IMR-90 (cell line): ENCODE results near the gene LFNG. TPM values are rescaled to one million over a fixed set of nuclear protein-coding genes. Genes with fewer than 3 reads are reported as not detected.
A peak's percentile ranks its signal among the peaks of the same experiment; 100 is the strongest.

ENCODE experiments used
- ATAC-seq: fragments of 200-7000 bp; cut with Tn5 transposase; 2 replicates; pipeline ENCODE4 v1.9.1; 2020; ENCODE audit warnings: low read depth, mild to moderate bottlenecking, moderate library complexity
- BruUV-seq: library from RNA; stranded (reverse); fragments of 400-500 nt; replicated peaks from 2 replicates; lab custom pipeline; 2021; lab: Mats Ljungman, UMichigan
- CTCF ChIA-PET: fragments of 300-600 bp; formaldehyde crosslinking; extraction: SDS; loops from one replicate; lab custom pipeline; 2021; ENCODE audit warnings: antibody characterized with exemption; lab: Yijun Ruan, JAX
- POLR2A ChIA-PET: fragments of 300-600 bp; sonication (Branson Sonifier 250); formaldehyde crosslinking; loops from one replicate; lab custom pipeline; 2022; ENCODE audit warnings: antibody characterized with exemption; ENCODE audit not compliant: unreplicated experiment; lab: Charles Lee
- DNase-seq: peaks from one replicate; pipeline ENCODE4 v3.0.0; 2013
- H2AFZ ChIP-seq: replicated peaks from 2 replicates; pipeline ENCODE3; 2013; ENCODE audit warnings: low read length, mild to moderate bottlenecking; ENCODE audit not compliant: poor library complexity
- H2AK5ac ChIP-seq: 2 replicates; pipeline ENCODE4 v1.6.1; 2013; ENCODE audit warnings: low read depth, low read length, inconsistent platforms
- H2AK9ac ChIP-seq: replicated peaks from 2 replicates; pipeline ENCODE3; 2013; ENCODE audit warnings: mild to moderate bottlenecking, low read depth, low read length, moderate library complexity; ENCODE audit not compliant: poor library complexity
- H2BK120ac ChIP-seq: 2 replicates; pipeline ENCODE4 v1.6.1; 2013; ENCODE audit warnings: low read depth, low read length, inconsistent platforms
- H2BK15ac ChIP-seq: 3 replicates; pipeline ENCODE4 v1.6.1; 2013; ENCODE audit warnings: low read depth, low read length, inconsistent platforms
- H2BK20ac ChIP-seq: 2 replicates; pipeline ENCODE4 v1.6.1; 2013; ENCODE audit warnings: low read depth, mild to moderate bottlenecking, inconsistent platforms, low read length, moderate library complexity
- H2BK5ac ChIP-seq: 2 replicates; pipeline ENCODE4 v1.6.1; 2013; ENCODE audit warnings: mild to moderate bottlenecking, low read depth, low read length, inconsistent platforms; ENCODE audit not compliant: poor library complexity, severe bottlenecking
- H3K14ac ChIP-seq: replicated peaks from 2 replicates; pipeline ENCODE4 v1.6.1; 2013; ENCODE audit warnings: low read depth, low read length, inconsistent platforms
- H3K18ac ChIP-seq: 2 replicates; pipeline ENCODE4 v1.6.1; 2013; ENCODE audit warnings: low read depth, low read length, control low read depth
- H3K23ac ChIP-seq: 2 replicates; pipeline ENCODE4 v1.6.1; 2013; ENCODE audit warnings: low read depth, low read length, inconsistent platforms
- H3K27ac ChIP-seq: 2 replicates; pipeline ENCODE4 v1.5.1; 2013; ENCODE audit warnings: mild to moderate bottlenecking, control low read depth, low read length; ENCODE audit not compliant: insufficient read depth
- H3K27me3 ChIP-seq: 2 replicates; pipeline ENCODE4 v1.6.1; 2013; ENCODE audit warnings: low read length; ENCODE audit not compliant: control insufficient read depth, insufficient read depth
- H3K36me3 ChIP-seq: 2 replicates; pipeline ENCODE4 v1.6.1; 2013; ENCODE audit warnings: low read length, mixed read lengths; ENCODE audit not compliant: control insufficient read depth, insufficient read depth
- H3K4ac ChIP-seq: 2 replicates; pipeline ENCODE4 v1.6.1; 2013; ENCODE audit warnings: low read depth, low read length, inconsistent platforms
- H3K4me1 ChIP-seq: 2 replicates; pipeline ENCODE4 v1.6.1; 2013; ENCODE audit warnings: low read length, mixed read lengths; ENCODE audit not compliant: control insufficient read depth, insufficient read depth
- H3K4me2 ChIP-seq: 2 replicates; pipeline ENCODE4 v1.6.1; 2013; ENCODE audit warnings: low read depth, mild to moderate bottlenecking, control low read depth, low read length, moderate library complexity
- H3K4me3 ChIP-seq: 2 replicates; pipeline ENCODE4 v1.5.1; 2013; ENCODE audit warnings: low read depth, mild to moderate bottlenecking, control low read depth, low read length, moderate library complexity; ENCODE audit not compliant: insufficient read depth
- H3K56ac ChIP-seq: 2 replicates; pipeline ENCODE4 v1.6.1; 2013; ENCODE audit warnings: low read length, inconsistent platforms; ENCODE audit not compliant: insufficient read depth; ENCODE audit errors: extremely low read depth
- H3K79me1 ChIP-seq, 2 experiments: 2 replicates each; pipeline ENCODE4 v1.6.1; 2013; ENCODE audit warnings: low read length in 2 of 2, inconsistent platforms in 1 of 2, low read depth in 1 of 2
- H3K9ac ChIP-seq: 2 replicates; pipeline ENCODE4 v1.6.1; 2013; ENCODE audit warnings: low read depth, low read length, control low read depth
- H3K9me1 ChIP-seq: 2 replicates; pipeline ENCODE4 v1.6.1; 2013; ENCODE audit warnings: low read length, inconsistent platforms; ENCODE audit not compliant: insufficient read depth
- H3K9me3 ChIP-seq: 2 replicates; pipeline ENCODE4 v1.6.1; 2013; ENCODE audit warnings: low read length; ENCODE audit not compliant: control insufficient read depth, insufficient read depth
- H4K20me1 ChIP-seq: 2 replicates; pipeline ENCODE4 v1.6.1; 2013; ENCODE audit warnings: low read length, inconsistent platforms; ENCODE audit not compliant: insufficient read depth
- H4K5ac ChIP-seq: 2 replicates; pipeline ENCODE4 v1.6.1; 2013; ENCODE audit warnings: mild to moderate bottlenecking, low read depth, low read length, control low read depth
- H4K8ac ChIP-seq, 2 experiments: 2 replicates each; pipeline ENCODE4 v1.6.1; 2013; ENCODE audit warnings: low read depth in 2 of 2, low read length in 2 of 2, control low read depth in 1 of 2, inconsistent platforms in 1 of 2
- H4K91ac ChIP-seq: 2 replicates; pipeline ENCODE4 v1.6.1; 2013; ENCODE audit warnings: low read depth, low read length, inconsistent platforms; ENCODE audit not compliant: insufficient read depth
- BHLHE40 ChIP-seq: fragments of 150-350 bp; IDR thresholded peaks from 2 replicates; pipeline ENCODE4 v1.6.1; 2016; ENCODE audit warnings: mild to moderate bottlenecking, low read depth, low read length
- CEBPB ChIP-seq: IDR thresholded peaks from 2 replicates; pipeline ENCODE4 v1.6.1; 2012; ENCODE audit warnings: low read depth, low read length, improper control_type of control experiment
- CHD1 ChIP-seq: IDR thresholded peaks from 2 replicates; pipeline ENCODE4 v1.6.1; 2012; ENCODE audit warnings: low read depth, low read length, improper control_type of control experiment
- ELK1 ChIP-seq: fragments of 150-350 bp; IDR thresholded peaks from 2 replicates; pipeline ENCODE4 v1.6.1; 2016; ENCODE audit warnings: low read depth, mild to moderate bottlenecking, low read length, moderate library complexity, borderline replicate concordance
- FOS ChIP-seq: fragments of 150-350 bp; IDR thresholded peaks from 2 replicates; pipeline ENCODE4 v1.6.1; 2016; ENCODE audit warnings: low read depth, low read length
- MAFK ChIP-seq: IDR thresholded peaks from 2 replicates; pipeline ENCODE4 v1.6.1; 2012; ENCODE audit warnings: low read depth, low read length, improper control_type of control experiment
- MAZ ChIP-seq: IDR thresholded peaks from 2 replicates; pipeline ENCODE4 v1.6.1; 2012; ENCODE audit warnings: low read depth, mild to moderate bottlenecking, low read length, improper control_type of control experiment, moderate library complexity, borderline replicate concordance
- MXI1 ChIP-seq: IDR thresholded peaks from 2 replicates; pipeline ENCODE4 v1.6.1; 2012; ENCODE audit warnings: low read depth, mild to moderate bottlenecking, low read length, moderate library complexity, borderline replicate concordance
- NFE2L2 ChIP-seq: fragments of 150-350 bp; IDR thresholded peaks from 2 replicates; pipeline ENCODE4 v1.6.1; 2016; ENCODE audit warnings: low read depth, mild to moderate bottlenecking, low read length
- POLR2A ChIP-seq: IDR thresholded peaks from 2 replicates; pipeline ENCODE4 v1.6.1; 2012; ENCODE audit warnings: mild to moderate bottlenecking, low read depth, low read length
- RAD21 ChIP-seq: IDR thresholded peaks from 2 replicates; pipeline ENCODE4 v1.6.1; 2012; ENCODE audit warnings: low read length, improper control_type of control experiment
- RCOR1 ChIP-seq: IDR thresholded peaks from 2 replicates; pipeline ENCODE4 v1.6.1; 2012; ENCODE audit warnings: mild to moderate bottlenecking, low read length, improper control_type of control experiment; ENCODE audit not compliant: insufficient replicate concordance
- RFX5 ChIP-seq: IDR thresholded peaks from 2 replicates; pipeline ENCODE4 v1.8.0; 2012; ENCODE audit warnings: low read depth, mild to moderate bottlenecking, low read length, moderate library complexity
- SMC3 ChIP-seq: fragments of 150-350 bp; IDR thresholded peaks from 2 replicates; pipeline ENCODE4 v1.6.1; 2016; ENCODE audit warnings: low read depth, mild to moderate bottlenecking, antibody characterized with exemption, low read length, moderate library complexity
- WGBS, 2 experiments: methylation state at CpG; one replicate each; pipeline versions ENCODE4 v1.1.5 to v1.1.7; 2013; ENCODE audit warnings: missing lambda C conversion rate in 2 of 2; ENCODE audit not compliant: insufficient read length in 1 of 2; ENCODE audit errors: extremely low coverage in 2 of 2; 5-methylcytosine and 5-hydroxymethylcytosine counted together
- dilution Hi-C: fragments of 300-500 bp; cut with HindIII; formaldehyde crosslinking; loops from one replicate; pipeline ENCODE4 v1.14.3; 2018; ENCODE audit warnings: low sequenced_read_pairs; ENCODE audit not compliant: unreplicated experiment
- in situ Hi-C: fragments of 300-500 bp; cut with MboI; formaldehyde crosslinking; loops from 3 replicates; pipeline ENCODE4 v1.14.3; 2019; ENCODE audit warnings: low sequenced_read_pairs, inconsistent platforms, mixed read lengths
- intact Hi-C: fragments of 100-400 bp; cut with micrococcal nuclease; formaldehyde crosslinking; loops from 2 replicates; pipeline ENCODE4 v1.10.0; 2022
- polyA plus RNA-seq, 3 experiments: library from polyadenylated mRNA; depleted of rRNA; stranded (reverse); fragments of >200 nt; gene quantifications; 2 replicates each; pipeline ENCODE4 v1.2.3, GENCODE V29; 2012; ENCODE audit warnings: low replicate concordance in 1 of 3
- total RNA-seq: library from RNA; depleted of rRNA; stranded (reverse); fragments of >200 nt; gene quantifications from 2 replicates; pipeline ENCODE4 v1.2.3, GENCODE V29; 2012
- TF ChIP-seq, protein P1 (sequence below): conservative IDR thresholded peaks from 2 replicates; pipeline ENCODE4 v1.5.1; 2012; ENCODE audit warnings: mild to moderate bottlenecking, low read depth, low read length, improper control_type of control experiment
- TF ChIP-seq, protein P2 (sequence below): fragments of 150-350 bp; IDR thresholded peaks from 2 replicates; pipeline ENCODE4 v1.6.1; 2017; ENCODE audit warnings: mild to moderate bottlenecking, antibody characterized with exemption, low read length, low read depth

The LFNG gene
- total and polyA plus RNA-seq, 2 of the 4 experiments (the other 2 are of a cell fraction): 1.8 to 5.1 TPM

- dilution Hi-C loops: no loop called here
- Histone ChIP-seq H3K4me3 (no peak overlapping the region), H3K9me3 (no peaks in the 10 kb centered on the region), H2BK5ac (no peak overlapping the region), H3K9ac (no peak overlapping the region), H4K20me1 (0 out of 2 replicates have a peak, but pooled peaks cover 9% of the 10 kb centered on the region), H3K56ac (no peak overlapping the region), H3K4me2 (peak overlapping the region; percentile 34), H2AFZ (peak overlapping the region; percentile 82), H2BK20ac (no peak overlapping the region), H3K27ac (no peak overlapping the region), H3K14ac (no peak overlapping the region), H4K91ac (no peak overlapping the region), H3K9me1 (peaks cover 16% of the 10 kb centered on the region), H4K8ac (no peak overlapping the region), H3K79me1 (peaks cover 0 to 8% of the 10 kb centered on the region in 2 experiments; a peak in 2 of 4 replicates), H2AK9ac (peak overlapping the region; percentile 65), H3K18ac (no peak overlapping the region), H4K5ac (no peak overlapping the region), H3K36me3 (no peaks in the 10 kb centered on the region), H2AK5ac (no peak overlapping the region; the same call in 1 of the 2 replicates), H2BK15ac (no peak overlapping the region; the same call in 2 of the 3 replicates), H3K23ac (0 out of 2 replicates have a peak overlapping the region, but pooled peaks have one; percentile 24), H3K4me1 (peaks cover 33% of the 10 kb centered on the region), H3K27me3 (no peaks in the 10 kb centered on the region), H3K4ac (no peak overlapping the region; the same call in 1 of the 2 replicates), H2BK120ac (no peak overlapping the region)
- no peak for TF ChIP-seq FOS
- no peak for TF ChIP-seq POLR2A
- TF ChIP-seq CEBPB: no peak
- TF ChIP-seq MXI1: no peak
- TF ChIP-seq NFE2L2: no peak
- no peak for TF ChIP-seq RAD21
- no peak for TF ChIP-seq MAZ
- no peak for TF ChIP-seq RFX5
- no peak for TF ChIP-seq RCOR1
- TF ChIP-seq, protein P1, sequence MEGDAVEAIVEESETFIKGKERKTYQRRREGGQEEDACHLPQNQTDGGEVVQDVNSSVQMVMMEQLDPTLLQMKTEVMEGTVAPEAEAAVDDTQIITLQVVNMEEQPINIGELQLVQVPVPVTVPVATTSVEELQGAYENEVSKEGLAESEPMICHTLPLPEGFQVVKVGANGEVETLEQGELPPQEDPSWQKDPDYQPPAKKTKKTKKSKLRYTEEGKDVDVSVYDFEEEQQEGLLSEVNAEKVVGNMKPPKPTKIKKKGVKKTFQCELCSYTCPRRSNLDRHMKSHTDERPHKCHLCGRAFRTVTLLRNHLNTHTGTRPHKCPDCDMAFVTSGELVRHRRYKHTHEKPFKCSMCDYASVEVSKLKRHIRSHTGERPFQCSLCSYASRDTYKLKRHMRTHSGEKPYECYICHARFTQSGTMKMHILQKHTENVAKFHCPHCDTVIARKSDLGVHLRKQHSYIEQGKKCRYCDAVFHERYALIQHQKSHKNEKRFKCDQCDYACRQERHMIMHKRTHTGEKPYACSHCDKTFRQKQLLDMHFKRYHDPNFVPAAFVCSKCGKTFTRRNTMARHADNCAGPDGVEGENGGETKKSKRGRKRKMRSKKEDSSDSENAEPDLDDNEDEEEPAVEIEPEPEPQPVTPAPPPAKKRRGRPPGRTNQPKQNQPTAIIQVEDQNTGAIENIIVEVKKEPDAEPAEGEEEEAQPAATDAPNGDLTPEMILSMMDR: no peak
- no peak for TF ChIP-seq BHLHE40
- TF ChIP-seq MAFK: no peak
- TF ChIP-seq ELK1: no peak
- no peak for TF ChIP-seq CHD1
- TF ChIP-seq, protein P2, sequence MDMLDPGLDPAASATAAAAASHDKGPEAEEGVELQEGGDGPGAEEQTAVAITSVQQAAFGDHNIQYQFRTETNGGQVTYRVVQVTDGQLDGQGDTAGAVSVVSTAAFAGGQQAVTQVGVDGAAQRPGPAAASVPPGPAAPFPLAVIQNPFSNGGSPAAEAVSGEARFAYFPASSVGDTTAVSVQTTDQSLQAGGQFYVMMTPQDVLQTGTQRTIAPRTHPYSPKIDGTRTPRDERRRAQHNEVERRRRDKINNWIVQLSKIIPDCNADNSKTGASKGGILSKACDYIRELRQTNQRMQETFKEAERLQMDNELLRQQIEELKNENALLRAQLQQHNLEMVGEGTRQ: no peak
- no peak for TF ChIP-seq SMC3
- POLR2A ChIA-PET: no interaction called here
- CTCF ChIA-PET: no interaction called here
- WGBS, 2 experiments: 16% methylated on average over 6 of the region's 37 CpGs; no CpG with 5 or more reads in 1 of the 2 experiments
- intact Hi-C loops: no loop called here
- no TSS peak for BruUV-seq
- in situ Hi-C loops: no loop called here
- ATAC-seq: no peak
- DNase-seq: no peak
Measured at GRCh38 chr7:2520131-2520760, 672 bp downstream of the LFNG start.
